ENCODE data around the gene MCRIP1. TPM values are rescaled to one million over a fixed set of nuclear protein-coding genes. Genes with fewer than 3 reads are reported as not detected.

Gene MCRIP1
- total and polyA plus RNA-seq, 7 experiments from 2014 or later, result 41.1 to 65.3 (median 53.1) TPM

DNA sequence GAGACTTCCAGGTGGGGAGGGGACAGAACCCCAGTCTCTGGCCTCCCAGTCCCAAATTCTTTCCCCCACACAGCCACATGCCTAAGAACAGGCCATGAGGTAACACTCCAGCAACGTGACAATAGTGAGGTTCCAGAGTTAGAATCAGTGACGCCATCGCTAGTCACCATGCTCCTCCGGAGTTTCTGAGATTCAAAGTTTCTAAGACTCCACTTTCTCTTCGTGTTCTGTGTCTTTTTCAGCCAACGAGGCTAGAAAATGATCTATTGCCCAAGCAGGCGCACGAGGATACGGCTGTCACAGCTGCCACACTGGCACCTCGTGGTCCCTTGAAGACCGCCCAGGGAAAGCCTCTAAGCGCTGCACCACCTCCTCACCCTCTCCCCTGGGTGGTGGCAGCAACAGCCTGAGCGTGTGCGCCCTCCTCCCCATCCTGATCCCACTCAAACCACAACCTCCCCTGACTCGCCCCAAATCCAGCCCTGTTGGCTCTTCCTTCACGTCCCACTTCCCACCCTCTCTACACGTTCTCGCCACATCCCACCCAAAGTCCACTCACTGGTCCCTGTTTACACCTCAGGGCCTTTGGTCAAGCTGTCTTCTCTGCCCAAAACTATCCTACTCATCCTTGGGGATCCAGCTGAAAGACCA lies 1.0 kb downstream of the MCRIP1 start:
- POLR2A ChIA-PET, result no interaction called here
- H3K27ac Mint-ChIP-seq, result peak overlapping the region; percentile 81 to 97 (median 91)
- peaks cover 13 to 16% of the 10 kb centered on the region in 2 donors for H3K4me1 ChIP-seq (ENCODE audit: control insufficient read depth in 2 of 2, insufficient read depth in 2 of 2, low read length in 2 of 2)
- CTCF ChIA-PET, result interaction anchor here (0.5 kb wide), 1 partner anchor 125 kb away, joined by 3 read pairs; no protein-coding TSS in a partner anchor
- peaks cover 11 to 28% (median 20%) of the 10 kb centered on the region in 7 donors for H3K4me1 Mint-ChIP-seq
- peak in 8 of 9 donors; percentile 27 to 60 (median 41) for DNase-seq
- no peaks in the 10 kb centered on the region for H3K27me3 ChIP-seq (ENCODE audit: control insufficient read depth in 2 of 2, insufficient read depth in 2 of 2, low read length in 2 of 2)
- no peaks in the 10 kb centered on the region for H3K36me3 ChIP-seq (ENCODE audit: control insufficient read depth in 2 of 3, insufficient read depth in 3 of 3, low read length in 3 of 3)
- no peaks in the 10 kb centered on the region for H3K36me3 Mint-ChIP-seq
- no peaks in the 10 kb centered on the region for H3K27me3 Mint-ChIP-seq
- H3K9me3 Mint-ChIP-seq, result peaks cover 0 to 3% (median 0%) of the 10 kb centered on the region in 11 donors
- H3K9me3 ChIP-seq (ENCODE audit: control insufficient read depth in 2 of 3, low read length in 3 of 3), result no peaks in the 10 kb centered on the region
- H3K4me3 ChIP-seq (ENCODE audit: low read length), result peak overlapping the region; percentile 66
- intact Hi-C loops (cut with micrococcal nuclease), result loop anchor here (1.0 to 5.0 kb wide), 5 partner anchors 60 to 195 kb away; partner anchors contain the start of genes CENPX (in 2 of the 2), LRRC45 (in 2 of the 2), ALYREF (in 1 of the 2) and ANAPC11 (in 1 of the 2)
- ATAC-seq, result peak; percentile 68
- H3K4me3 Mint-ChIP-seq, result peak overlapping the region; percentile 75 to 96 (median 92)
- H3K27ac ChIP-seq (ENCODE audit: low read depth, low read length), result peak overlapping the region; percentile 61

DNA sequence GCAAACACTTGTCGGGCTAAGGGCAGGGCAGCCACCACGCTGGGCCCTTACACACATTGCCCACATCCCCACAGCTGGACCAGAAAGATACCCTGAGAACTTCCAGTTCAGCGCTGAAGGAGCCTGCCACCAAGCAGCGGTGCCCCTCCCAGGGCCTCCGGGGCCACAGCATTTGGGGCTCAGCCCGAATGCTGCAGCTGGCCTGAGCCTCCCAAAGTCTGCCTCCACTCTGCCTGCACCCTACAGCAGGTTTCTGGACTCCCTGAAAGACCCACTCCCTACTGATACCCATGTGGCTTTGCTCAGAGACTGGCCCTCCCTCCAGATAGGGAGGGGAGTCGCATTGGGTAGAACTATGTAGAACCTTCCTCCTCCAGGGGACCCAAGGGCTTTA lies 1.5 kb downstream of the MCRIP1 start:
- Mint-ChIP-seq H3K4me3 (peak overlapping the region; percentile 8 to 96 (median 92)), H3K4me1 (peaks cover 11 to 28% (median 20%) of the 10 kb centered on the region in 7 donors), H3K36me3 (no peaks in the 10 kb centered on the region), H3K9me3 (peaks cover 0 to 3% (median 0%) of the 10 kb centered on the region in 11 donors), H3K27ac (peak overlapping the region; percentile 81 to 97 (median 91)), H3K27me3 (no peaks in the 10 kb centered on the region)
- Histone ChIP-seq H3K9me3 (ENCODE audit: control insufficient read depth in 2 of 3, low read length in 3 of 3) (no peaks in the 10 kb centered on the region), H3K27ac (ENCODE audit: low read depth, low read length) (no peak overlapping the region), H3K36me3 (ENCODE audit: control insufficient read depth in 2 of 3, insufficient read depth in 3 of 3, low read length in 3 of 3) (no peaks in the 10 kb centered on the region), H3K4me3 (ENCODE audit: low read length) (no peak overlapping the region), H3K4me1 (ENCODE audit: control insufficient read depth in 2 of 2, insufficient read depth in 2 of 2, low read length in 2 of 2) (peaks cover 13 to 16% of the 10 kb centered on the region in 2 donors), H3K27me3 (ENCODE audit: control insufficient read depth in 2 of 2, insufficient read depth in 2 of 2, low read length in 2 of 2) (no peaks in the 10 kb centered on the region)
- intact Hi-C loops (cut with micrococcal nuclease), result loop anchor here (5.0 kb wide), 2 partner anchors 61 to 191 kb away; partner anchors contain the start of genes CENPX (in 2 of the 2), LRRC45 (in 2 of the 2), ALYREF (in 1 of the 2) and ANAPC11 (in 1 of the 2)
- ChIA-PET CTCF (no interaction called here), POLR2A (no interaction called here)
- ATAC-seq, result no peak
- DNase-seq, result no peak

- ATAC-seq (no peak), DNase-seq (no peak)
- peaks cover 0 to 3% (median 0%) of the 10 kb centered on the region in 11 donors for H3K9me3 Mint-ChIP-seq
- CTCF ChIA-PET, result no interaction called here
- intact Hi-C loops (cut with micrococcal nuclease), result loop anchor here (5.0 kb wide), 2 partner anchors 62 to 192 kb away; partner anchors contain the start of genes CENPX (in 2 of the 2), LRRC45 (in 2 of the 2), ALYREF (in 1 of the 2) and ANAPC11 (in 1 of the 2)
- H3K9me3 ChIP-seq (ENCODE audit: control insufficient read depth in 2 of 3, low read length in 3 of 3), result no peaks in the 10 kb centered on the region
- H3K36me3 Mint-ChIP-seq, result peaks cover 0 to 3% (median 0%) of the 10 kb centered on the region in 5 donors
- H3K27me3 Mint-ChIP-seq, result no peaks in the 10 kb centered on the region
- H3K4me3 Mint-ChIP-seq, result no peak overlapping the region
- POLR2A ChIA-PET, result interaction anchor here (0.6 to 1.2 kb wide), 2 partner anchors 98 to 120 kb away, joined by 3 read pairs; partner anchors contain the start of gene MAFG
- H3K27ac ChIP-seq (ENCODE audit: low read depth, low read length), result no peak overlapping the region
- H3K27me3 ChIP-seq (ENCODE audit: control insufficient read depth in 2 of 2, insufficient read depth in 2 of 2, low read length in 2 of 2), result no peaks in the 10 kb centered on the region
- H3K4me1 ChIP-seq (ENCODE audit: control insufficient read depth in 2 of 2, insufficient read depth in 2 of 2, low read length in 2 of 2), result peaks cover 13 to 16% of the 10 kb centered on the region in 2 donors
- no peak overlapping the region for H3K4me3 ChIP-seq (ENCODE audit: low read length)
- peaks cover 16 to 32% (median 24%) of the 10 kb centered on the region in 7 donors for H3K4me1 Mint-ChIP-seq
- H3K27ac Mint-ChIP-seq, result no peak overlapping the region
- H3K36me3 ChIP-seq (ENCODE audit: control insufficient read depth in 2 of 3, insufficient read depth in 3 of 3, low read length in 3 of 3), result peaks cover 0 to 2% (median 0%) of the 10 kb centered on the region in 3 experiments
Measured at GRCh38 chr17:81829858-81830257, 3.2 kb downstream of the MCRIP1 start.

GRCh38 chr17:81828656-81829055 lies 4.4 kb downstream of the MCRIP1 start:
- Mint-ChIP-seq H3K4me3 (no peak overlapping the region), H3K27me3 (no peaks in the 10 kb centered on the region), H3K27ac (no peak overlapping the region), H3K9me3 (peaks cover 0 to 3% (median 0%) of the 10 kb centered on the region in 11 donors), H3K36me3 (peaks cover 0 to 3% (median 0%) of the 10 kb centered on the region in 5 donors), H3K4me1 (peaks cover 16 to 32% (median 24%) of the 10 kb centered on the region in 7 donors)
- no peaks in the 10 kb centered on the region for H3K27me3 ChIP-seq (ENCODE audit: control insufficient read depth in 2 of 2, insufficient read depth in 2 of 2, low read length in 2 of 2)
- intact Hi-C loops (cut with micrococcal nuclease), result no loop called here
- no peak for ATAC-seq
- peaks cover 0 to 14% (median 0%) of the 10 kb centered on the region in 3 experiments for H3K36me3 ChIP-seq (ENCODE audit: control insufficient read depth in 2 of 3, insufficient read depth in 3 of 3, low read length in 3 of 3)
- H3K27ac ChIP-seq (ENCODE audit: low read depth, low read length), result no peak overlapping the region
- POLR2A ChIA-PET, result no interaction called here
- no peak overlapping the region for H3K4me3 ChIP-seq (ENCODE audit: low read length)
- H3K4me1 ChIP-seq (ENCODE audit: control insufficient read depth in 2 of 2, insufficient read depth in 2 of 2, low read length in 2 of 2), result peaks cover 11 to 12% of the 10 kb centered on the region in 2 donors
- no peaks in the 10 kb centered on the region for H3K9me3 ChIP-seq (ENCODE audit: control insufficient read depth in 2 of 3, low read length in 3 of 3)
- CTCF ChIA-PET, result no interaction called here
- no peak for DNase-seq

DNA sequence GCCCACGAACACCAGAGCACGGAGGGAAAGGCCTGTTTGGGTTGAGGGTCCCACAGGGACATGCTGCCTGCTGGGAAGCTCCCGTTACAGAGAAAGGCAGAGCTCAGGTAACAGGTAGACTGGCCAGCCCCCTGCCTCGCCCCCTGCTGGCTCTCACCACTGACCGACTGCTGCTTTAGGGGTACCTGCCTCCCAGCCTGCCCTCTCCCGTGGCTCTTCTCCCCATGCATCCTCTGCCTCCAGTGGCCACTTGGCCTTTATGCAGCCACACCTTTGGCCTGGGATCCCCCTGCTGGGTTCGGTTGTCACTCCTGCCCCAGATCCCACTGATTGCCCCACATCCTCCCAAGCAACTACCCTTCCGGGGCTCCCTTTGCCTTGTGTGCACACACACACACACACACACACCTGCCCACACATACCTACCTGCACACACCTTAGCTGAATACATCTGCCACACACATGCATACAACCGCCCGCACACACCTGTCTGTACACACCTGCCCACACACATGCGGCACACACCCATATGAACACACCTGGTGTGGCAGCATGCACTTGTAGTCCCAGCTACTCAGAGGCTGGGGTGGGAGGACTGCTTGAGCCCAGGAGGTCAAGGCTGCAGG lies 7.1 kb downstream of the MCRIP1 start:
- H3K36me3 Mint-ChIP-seq, result peaks cover 0 to 3% (median 0%) of the 10 kb centered on the region in 5 donors
- POLR2A ChIA-PET, result interaction anchor here (0.6 kb wide), 1 partner anchor 34 kb away, joined by 3 read pairs; the partner anchor contains the start of gene P4HB

GRCh38 chr17:81824595-81824994 lies 8.5 kb downstream of the MCRIP1 start:
- Mint-ChIP-seq H3K36me3 (peaks cover 0 to 3% (median 0%) of the 10 kb centered on the region in 5 donors), H3K4me3 (no peak overlapping the region), H3K4me1 (peaks cover 5 to 13% (median 9%) of the 10 kb centered on the region in 7 donors), H3K9me3 (no peaks in the 10 kb centered on the region), H3K27me3 (no peaks in the 10 kb centered on the region), H3K27ac (no peak overlapping the region)
- Histone ChIP-seq H3K27ac (ENCODE audit: low read depth, low read length) (no peak overlapping the region), H3K4me1 (ENCODE audit: control insufficient read depth in 2 of 2, insufficient read depth in 2 of 2, low read length in 2 of 2) (no peaks in the 10 kb centered on the region), H3K36me3 (ENCODE audit: control insufficient read depth in 2 of 3, insufficient read depth in 3 of 3, low read length in 3 of 3) (peaks cover 0 to 25% (median 0%) of the 10 kb centered on the region in 3 experiments), H3K4me3 (ENCODE audit: low read length) (no peak overlapping the region), H3K9me3 (ENCODE audit: control insufficient read depth in 2 of 3, low read length in 3 of 3) (no peaks in the 10 kb centered on the region), H3K27me3 (ENCODE audit: control insufficient read depth in 2 of 2, insufficient read depth in 2 of 2, low read length in 2 of 2) (no peaks in the 10 kb centered on the region)
- ChIA-PET CTCF (no interaction called here), POLR2A (no interaction called here)
- no peak for ATAC-seq
- DNase-seq, result no peak
- intact Hi-C loops (cut with micrococcal nuclease), result no loop called here

More for the DNA sequence above, 7.1 kb downstream of the MCRIP1 start:
- intact Hi-C loops (cut with micrococcal nuclease), result no loop called here
- no peak for DNase-seq
- ATAC-seq, result no peak
- H3K9me3 ChIP-seq (ENCODE audit: control insufficient read depth in 2 of 3, low read length in 3 of 3), result no peaks in the 10 kb centered on the region
- Mint-ChIP-seq H3K4me3 (no peak overlapping the region), H3K27ac (peak overlapping the region in 2 of 9 donors; percentile 48 to 87), H3K4me1 (peaks cover 5 to 18% (median 10%) of the 10 kb centered on the region in 7 donors), H3K9me3 (no peaks in the 10 kb centered on the region), H3K27me3 (no peaks in the 10 kb centered on the region)
- H3K4me1 ChIP-seq (ENCODE audit: control insufficient read depth in 2 of 2, insufficient read depth in 2 of 2, low read length in 2 of 2), result no peaks in the 10 kb centered on the region
- no peak overlapping the region for H3K4me3 ChIP-seq (ENCODE audit: low read length)
- H3K36me3 ChIP-seq (ENCODE audit: control insufficient read depth in 2 of 3, insufficient read depth in 3 of 3, low read length in 3 of 3), result peaks cover 0 to 25% (median 0%) of the 10 kb centered on the region in 3 experiments
- H3K27me3 ChIP-seq (ENCODE audit: control insufficient read depth in 2 of 2, insufficient read depth in 2 of 2, low read length in 2 of 2), result no peaks in the 10 kb centered on the region
- CTCF ChIA-PET, result no interaction called here
- H3K27ac ChIP-seq (ENCODE audit: low read depth, low read length), result no peak overlapping the region

All from naive thymus-derived CD4-positive, alpha-beta T cell (primary cell).